Lung (tissue), 12 donors: Measurements from ENCODE around the gene MACROD1. TPM values are rescaled to one million over a fixed set of nuclear protein-coding genes. Genes with fewer than 3 reads are reported as not detected.

ENCODE experiments used
- ATAC-seq: fragments of 200-7000 bp; cut with Tn5 transposase; one replicate; pipeline ENCODE4 v1.9.1; 2020; ENCODE audit warnings: moderate number of reproducible peaks; ENCODE audit not compliant: insufficient read depth, low FRiP score
- DNase-seq, 3 donors: peaks; one replicate each; pipeline ENCODE4 v3.0.0-alpha.2; 2013 to 2017
- H3K27ac ChIP-seq, 2 donors: one replicate each; pipeline ENCODE4 v1.5.1; 2013; ENCODE audit warnings: mild to moderate bottlenecking in 2 of 2, moderate library complexity in 2 of 2, control low read depth in 1 of 2, inconsistent platforms in 1 of 2, low read depth in 1 of 2, low read length in 1 of 2
- H3K27me3 ChIP-seq, 3 donors: one replicate each; pipeline ENCODE4 v1.5.1; 2013; ENCODE audit warnings: low read length in 2 of 3; ENCODE audit not compliant: control insufficient read depth in 3 of 3, insufficient read depth in 3 of 3
- H3K36me3 ChIP-seq, 4 donors: one replicate each; pipeline ENCODE4 v1.5.1; 2013; ENCODE audit warnings: low read length in 4 of 4, mild to moderate bottlenecking in 1 of 4, moderate library complexity in 1 of 4; ENCODE audit not compliant: control insufficient read depth in 4 of 4, insufficient read depth in 4 of 4
- H3K4me1 ChIP-seq, 5 donors: one replicate each; pipeline ENCODE4 v1.5.1; 2013; ENCODE audit warnings: low read length in 5 of 5, mild to moderate bottlenecking in 2 of 5, moderate library complexity in 1 of 5; ENCODE audit not compliant: control insufficient read depth in 5 of 5, insufficient read depth in 5 of 5
- H3K4me3 ChIP-seq: one replicate; pipeline ENCODE4 v1.5.1; 2013; ENCODE audit warnings: mild to moderate bottlenecking, control low read depth, moderate library complexity
- H3K9ac ChIP-seq, 2 donors: one replicate each; pipeline ENCODE4 v1.5.1; 2013; ENCODE audit warnings: low read length in 2 of 2, control low read depth in 1 of 2; ENCODE audit not compliant: insufficient read depth in 1 of 2
- H3K9me3 ChIP-seq, 4 donors: one replicate each; pipeline ENCODE4 v1.5.1; 2013; ENCODE audit warnings: low read length in 3 of 4, mild to moderate bottlenecking in 1 of 4, moderate library complexity in 1 of 4; ENCODE audit not compliant: control insufficient read depth in 4 of 4, insufficient read depth in 3 of 4
- CTCF ChIP-seq: IDR thresholded peaks from 2 replicates; pipeline ENCODE4 v1.5.1; 2012; ENCODE audit warnings: mild to moderate bottlenecking; ENCODE audit errors: control extremely low read depth, extremely low read depth
- WGBS, 2 donors: extraction: QIAGEN DNeasy Blood & Tissue Kit; methylation state at CpG; one replicate each; pipeline ENCODE4 v1.1.7; 2013; 5-methylcytosine and 5-hydroxymethylcytosine counted together
- polyA plus RNA-seq, 2 donors: library from polyadenylated mRNA; stranded (reverse); fragments of 200-250 nt; gene quantifications; one replicate each; pipeline ENCODE4 v1.2.1, GENCODE V29; 2013
- total RNA-seq, 2 donors: library from RNA; depleted of rRNA in 1 of 2; stranded (reverse); fragments of >200 nt in 1 of 2; gene quantifications; one replicate each; pipeline ENCODE4 v1.2.1, GENCODE V29; 2014 to 2021
- donor health status: control.
- donor health status: control.
- donor health status: Bipolar disorder and iron deficiency.
- donor health status: healthy.
- donor health status: DM: yes; HTN: yes; CAD: no.

MACROD1 gene
- total and polyA plus RNA-seq, 4 donors, result 9.9 to 70.0 (median 19.0) TPM

- H3K27ac ChIP-seq, result no peak overlapping the region
- H3K9ac ChIP-seq, result no peak overlapping the region
- DNase-seq (no peak), ATAC-seq (no peak)
- 73 to 74% methylated on average over 12 of the region's 12 CpGs for WGBS, 2 donors
- peaks cover 0 to 33% (median 12%) of the 10 kb centered on the region in 5 donors for H3K4me1 ChIP-seq
- H3K36me3 ChIP-seq, result no peaks in the 10 kb centered on the region
- TF ChIP-seq CTCF, result no peak
- H3K4me3 ChIP-seq, result no peak overlapping the region
- H3K9me3 ChIP-seq, result no peaks in the 10 kb centered on the region
- peaks cover 0 to 4% (median 0%) of the 10 kb centered on the region in 3 donors for H3K27me3 ChIP-seq
These were observed 159.5 kb downstream of the MACROD1 start for GRCh38 chr11:64006398-64006797.

DNA sequence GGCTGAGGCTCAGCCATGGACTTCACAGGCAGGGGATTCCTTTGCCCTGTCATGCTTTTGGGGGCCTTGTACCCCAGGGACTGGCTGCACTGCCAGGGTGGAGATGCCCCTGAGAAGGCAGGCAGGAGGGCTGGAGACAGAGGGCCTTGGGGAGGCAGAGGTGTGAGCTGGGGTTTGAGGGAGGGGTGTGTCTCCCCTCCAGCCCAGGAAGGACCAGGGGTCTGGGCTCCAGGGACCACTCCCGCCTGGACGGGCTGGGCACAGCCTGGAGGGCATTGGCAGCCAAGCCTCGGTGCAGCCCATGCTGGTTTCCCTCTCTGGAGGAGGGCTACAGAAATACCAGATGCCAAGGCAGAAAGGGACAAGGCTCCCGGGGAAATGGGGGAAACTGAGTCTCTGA is 160.2 kb downstream of the MACROD1 start:
- H3K27me3 ChIP-seq, result peaks cover 0 to 4% (median 0%) of the 10 kb centered on the region in 3 donors
- no peak overlapping the region for H3K27ac ChIP-seq
- DNase-seq (no peak), ATAC-seq (no peak)
- H3K4me1 ChIP-seq, result peaks cover 0 to 41% (median 15%) of the 10 kb centered on the region in 5 donors
- H3K4me3 ChIP-seq, result no peak overlapping the region
- no peaks in the 10 kb centered on the region for H3K9me3 ChIP-seq
- no peaks in the 10 kb centered on the region for H3K36me3 ChIP-seq
- 92 to 93% methylated on average over 4 of the region's 4 CpGs for WGBS, 2 donors
- no peak for TF ChIP-seq CTCF
- H3K9ac ChIP-seq, result no peak overlapping the region

- no peak for DNase-seq
- Histone ChIP-seq H3K4me1 (peaks cover 4 to 47% (median 21%) of the 10 kb centered on the region in 5 donors), H3K36me3 (no peaks in the 10 kb centered on the region), H3K27ac (no peak overlapping the region), H3K4me3 (no peak overlapping the region), H3K27me3 (peaks cover 0 to 4% (median 0%) of the 10 kb centered on the region in 3 donors), H3K9ac (no peak overlapping the region), H3K9me3 (no peaks in the 10 kb centered on the region)
- no peak for TF ChIP-seq CTCF
- no peak for ATAC-seq
- WGBS, 2 donors, result 80 to 83% methylated on average over 4 of the region's 4 CpGs
These were observed 161.3 kb downstream of the MACROD1 start for GRCh38 chr11:64004590-64004984.
